ENCODE results near the gene KCNQ1. TPM values are rescaled to one million over a fixed set of nuclear protein-coding genes. Genes with fewer than 3 reads are reported as not detected.

Gene KCNQ1
- total and polyA plus RNA-seq, 2 donors (not counting 1 experiment from before 2014, with no cell fraction given) = 21.5 to 28.8 TPM

GRCh38 chr11:2586793-2587131 is 142.0 kb downstream of the KCNQ1 start:
- Histone ChIP-seq H3K9ac (ENCODE audit: low read length) (no peak overlapping the region), H3K36me3 (replicated peaks in 1 of 2; ENCODE audit: control extremely low read depth in 1 of 2, control insufficient read depth in 1 of 2, extremely low read depth in 1 of 2, insufficient read depth in 2 of 2, low read length in 1 of 2) (peaks cover 0 to 18% of the 10 kb centered on the region in 2 experiments), H3K4me2 (replicated peaks; ENCODE audit: low read depth, low read length, poor library complexity, severe bottlenecking) (no peak overlapping the region), H3K27ac (ENCODE audit: low read length in 2 of 2) (no peak overlapping the region), H2AFZ (ENCODE audit: insufficient read depth, low read depth, low read length, poor library complexity, severe bottlenecking) (no peak overlapping the region), H3K79me2 (ENCODE audit: control insufficient read depth, insufficient read depth, low read length) (no peaks in the 10 kb centered on the region), H3K9me3 (ENCODE audit: control extremely low read depth in 1 of 3, control insufficient read depth in 2 of 3, insufficient read depth in 1 of 3, low read length in 2 of 3) (no peaks in the 10 kb centered on the region), H3K4me3 (ENCODE audit: control extremely low read depth in 1 of 5, extremely low read depth in 1 of 5, insufficient read depth in 1 of 5, low read depth in 2 of 5, low read length in 4 of 5) (no peak overlapping the region), H4K20me1 (ENCODE audit: control insufficient read depth, insufficient read depth, low read length, poor library complexity, severe bottlenecking) (no peaks in the 10 kb centered on the region), H3K27me3 (replicated peaks in 1 of 4; ENCODE audit: control extremely low read depth in 1 of 4, control insufficient read depth in 3 of 4, insufficient read depth in 4 of 4, low read length in 3 of 4) (no peaks in the 10 kb centered on the region), H3K4me1 (ENCODE audit: control insufficient read depth in 2 of 2, insufficient read depth in 2 of 2, low read length in 2 of 2) (no peaks in the 10 kb centered on the region)
- Mint-ChIP-seq H3K9me3 (ENCODE audit: insufficient read depth) (no peaks in the 10 kb centered on the region), H3K4me1 (no peaks in the 10 kb centered on the region), H3K27ac (no peak overlapping the region), H3K4me3 (no peak overlapping the region), H3K27me3 (no peaks in the 10 kb centered on the region)
- no peak for ATAC-seq (ENCODE audit: low read depth)
- no peak for DNase-seq
- intact Hi-C loops (cut with micrococcal nuclease) = no loop called here
- POLR2A ChIA-PET = no interaction called here
- CTCF ChIA-PET = no interaction called here
- 95% methylated on average over 5 of the region's 5 CpGs for WGBS (ENCODE audit: insufficient coverage)
- TF ChIP-seq CTCF (IDR thresholded peaks at IDR 0.05) = no peak
- no peak for TF ChIP-seq EZH2 (IDR thresholded peaks at IDR 0.05; ENCODE audit: borderline replicate concordance, insufficient read depth, low read depth, low read length, poor library complexity, severe bottlenecking)

GRCh38 chr11:2587132-2587930 is 142.5 kb downstream of the KCNQ1 start:
- Histone ChIP-seq H3K27ac (ENCODE audit: low read length in 2 of 2) (no peak overlapping the region), H3K9me3 (ENCODE audit: control extremely low read depth in 1 of 3, control insufficient read depth in 2 of 3, insufficient read depth in 1 of 3, low read length in 2 of 3) (no peaks in the 10 kb centered on the region), H3K9ac (ENCODE audit: low read length) (no peak overlapping the region), H3K4me2 (replicated peaks; ENCODE audit: low read depth, low read length, poor library complexity, severe bottlenecking) (no peak overlapping the region), H3K4me3 (ENCODE audit: control extremely low read depth in 1 of 5, extremely low read depth in 1 of 5, insufficient read depth in 1 of 5, low read depth in 2 of 5, low read length in 4 of 5) (no peak overlapping the region), H3K36me3 (replicated peaks in 1 of 2; ENCODE audit: control extremely low read depth in 1 of 2, control insufficient read depth in 1 of 2, extremely low read depth in 1 of 2, insufficient read depth in 2 of 2, low read length in 1 of 2) (peaks cover 0 to 18% of the 10 kb centered on the region in 2 experiments), H4K20me1 (ENCODE audit: control insufficient read depth, insufficient read depth, low read length, poor library complexity, severe bottlenecking) (no peaks in the 10 kb centered on the region), H3K79me2 (ENCODE audit: control insufficient read depth, insufficient read depth, low read length) (no peaks in the 10 kb centered on the region), H2AFZ (ENCODE audit: insufficient read depth, low read depth, low read length, poor library complexity, severe bottlenecking) (no peak overlapping the region), H3K4me1 (ENCODE audit: control insufficient read depth in 2 of 2, insufficient read depth in 2 of 2, low read length in 2 of 2) (no peaks in the 10 kb centered on the region), H3K27me3 (replicated peaks in 1 of 4; ENCODE audit: control extremely low read depth in 1 of 4, control insufficient read depth in 3 of 4, insufficient read depth in 4 of 4, low read length in 3 of 4) (no peaks in the 10 kb centered on the region)
- TF ChIP-seq EZH2 (IDR thresholded peaks at IDR 0.05; ENCODE audit: borderline replicate concordance, insufficient read depth, low read depth, low read length, poor library complexity, severe bottlenecking) (no peak), CTCF (IDR thresholded peaks at IDR 0.05) (no peak)
- POLR2A ChIA-PET = no interaction called here
- Mint-ChIP-seq H3K4me3 (no peak overlapping the region), H3K27me3 (no peaks in the 10 kb centered on the region), H3K4me1 (no peaks in the 10 kb centered on the region), H3K9me3 (ENCODE audit: insufficient read depth) (no peaks in the 10 kb centered on the region), H3K27ac (no peak overlapping the region)
- intact Hi-C loops (cut with micrococcal nuclease) = no loop called here
- ATAC-seq (ENCODE audit: low read depth) = no peak
- CTCF ChIA-PET = no interaction called here
- DNase-seq = no peak
- WGBS (ENCODE audit: insufficient coverage) = 92% methylated on average over 18 of the region's 20 CpGs

Measured in B cell (primary cell).